LNCAP (cell line): ENCODE data around the gene SLX4IP.

Experiments used
- CTCF ChIP-seq: fragments of 450-650 bp; IDR thresholded peaks from 2 replicates; pipeline ENCODE4 v1.5.1; 2017; ENCODE audit warnings: mild to moderate bottlenecking

SLX4IP gene

GRCh38 chr20:10645205-10645570 is 210.1 kb downstream of the SLX4IP start:
- no peak for TF ChIP-seq CTCF

- no peak for TF ChIP-seq CTCF
These were observed 210.9 kb downstream of the SLX4IP start for GRCh38 chr20:10646006-10646405.

GRCh38 chr20:10646886-10647420 is 211.8 kb downstream of the SLX4IP start:
- no peak for TF ChIP-seq CTCF

- TF ChIP-seq CTCF = no peak
These were observed 212.4 kb downstream of the SLX4IP start for GRCh38 chr20:10647471-10647870.

GRCh38 chr20:10647909-10648308 is 212.8 kb downstream of the SLX4IP start:
- TF ChIP-seq CTCF = no peak

- no peak for TF ChIP-seq CTCF
These were observed 213.5 kb downstream of the SLX4IP start for GRCh38 chr20:10648651-10649050.

- no peak for TF ChIP-seq CTCF
These were observed 214.1 kb downstream of the SLX4IP start for GRCh38 chr20:10649080-10649796.

- no peak for TF ChIP-seq CTCF
These were observed 214.7 kb downstream of the SLX4IP start for GRCh38 chr20:10649797-10650160.
